ENCODE measurements around the gene KCNK4.

Gene KCNK4

DNA sequence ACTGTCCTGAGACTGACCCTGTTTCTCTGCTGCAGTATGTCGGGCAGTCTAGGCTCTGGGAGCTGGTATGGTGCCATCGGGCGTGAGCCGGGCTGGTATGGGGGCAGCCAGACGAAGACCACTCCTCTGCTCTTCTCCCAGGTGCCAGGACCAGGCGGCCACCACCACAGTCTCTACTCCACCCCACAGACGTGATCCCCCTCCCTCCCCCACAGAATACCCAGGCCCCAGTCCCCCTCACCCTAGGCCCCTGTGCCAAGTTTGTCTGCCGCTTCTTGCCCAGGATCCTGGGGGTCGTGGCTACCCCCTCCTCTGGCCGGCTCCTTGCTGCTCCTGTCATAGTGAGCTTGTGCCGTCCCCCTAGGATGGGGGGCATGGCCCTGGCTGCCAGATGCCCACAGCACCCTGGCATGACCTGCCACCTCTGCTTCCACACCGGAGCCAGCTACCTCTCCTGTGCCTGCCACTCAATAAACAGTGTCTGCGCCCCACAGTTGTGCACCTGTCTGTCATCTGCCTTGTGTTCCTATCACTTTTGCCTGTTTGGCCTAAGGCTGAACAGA, 2.0 kb upstream of the KCNK4 start:
- no peaks in the 10 kb centered on the region for H3K9me3 ChIP-seq
- no peak overlapping the region for H3K4me3 ChIP-seq (ENCODE audit: low read depth in 1 of 2, low read length in 1 of 2)
- TF ChIP-seq, protein P1, sequence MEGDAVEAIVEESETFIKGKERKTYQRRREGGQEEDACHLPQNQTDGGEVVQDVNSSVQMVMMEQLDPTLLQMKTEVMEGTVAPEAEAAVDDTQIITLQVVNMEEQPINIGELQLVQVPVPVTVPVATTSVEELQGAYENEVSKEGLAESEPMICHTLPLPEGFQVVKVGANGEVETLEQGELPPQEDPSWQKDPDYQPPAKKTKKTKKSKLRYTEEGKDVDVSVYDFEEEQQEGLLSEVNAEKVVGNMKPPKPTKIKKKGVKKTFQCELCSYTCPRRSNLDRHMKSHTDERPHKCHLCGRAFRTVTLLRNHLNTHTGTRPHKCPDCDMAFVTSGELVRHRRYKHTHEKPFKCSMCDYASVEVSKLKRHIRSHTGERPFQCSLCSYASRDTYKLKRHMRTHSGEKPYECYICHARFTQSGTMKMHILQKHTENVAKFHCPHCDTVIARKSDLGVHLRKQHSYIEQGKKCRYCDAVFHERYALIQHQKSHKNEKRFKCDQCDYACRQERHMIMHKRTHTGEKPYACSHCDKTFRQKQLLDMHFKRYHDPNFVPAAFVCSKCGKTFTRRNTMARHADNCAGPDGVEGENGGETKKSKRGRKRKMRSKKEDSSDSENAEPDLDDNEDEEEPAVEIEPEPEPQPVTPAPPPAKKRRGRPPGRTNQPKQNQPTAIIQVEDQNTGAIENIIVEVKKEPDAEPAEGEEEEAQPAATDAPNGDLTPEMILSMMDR (IDR thresholded peaks at IDR 0.05) = no peak
- peaks cover 50% of the 10 kb centered on the region for H3K27me3 ChIP-seq
- H3K36me3 ChIP-seq = no peaks in the 10 kb centered on the region
- no peak overlapping the region for H3K27ac ChIP-seq
- peaks cover 10 to 37% of the 10 kb centered on the region in 2 experiments for H3K4me1 ChIP-seq (ENCODE audit: control insufficient read depth in 1 of 2, insufficient read depth in 1 of 2, low read depth in 1 of 2, low read length in 1 of 2)

DNA sequence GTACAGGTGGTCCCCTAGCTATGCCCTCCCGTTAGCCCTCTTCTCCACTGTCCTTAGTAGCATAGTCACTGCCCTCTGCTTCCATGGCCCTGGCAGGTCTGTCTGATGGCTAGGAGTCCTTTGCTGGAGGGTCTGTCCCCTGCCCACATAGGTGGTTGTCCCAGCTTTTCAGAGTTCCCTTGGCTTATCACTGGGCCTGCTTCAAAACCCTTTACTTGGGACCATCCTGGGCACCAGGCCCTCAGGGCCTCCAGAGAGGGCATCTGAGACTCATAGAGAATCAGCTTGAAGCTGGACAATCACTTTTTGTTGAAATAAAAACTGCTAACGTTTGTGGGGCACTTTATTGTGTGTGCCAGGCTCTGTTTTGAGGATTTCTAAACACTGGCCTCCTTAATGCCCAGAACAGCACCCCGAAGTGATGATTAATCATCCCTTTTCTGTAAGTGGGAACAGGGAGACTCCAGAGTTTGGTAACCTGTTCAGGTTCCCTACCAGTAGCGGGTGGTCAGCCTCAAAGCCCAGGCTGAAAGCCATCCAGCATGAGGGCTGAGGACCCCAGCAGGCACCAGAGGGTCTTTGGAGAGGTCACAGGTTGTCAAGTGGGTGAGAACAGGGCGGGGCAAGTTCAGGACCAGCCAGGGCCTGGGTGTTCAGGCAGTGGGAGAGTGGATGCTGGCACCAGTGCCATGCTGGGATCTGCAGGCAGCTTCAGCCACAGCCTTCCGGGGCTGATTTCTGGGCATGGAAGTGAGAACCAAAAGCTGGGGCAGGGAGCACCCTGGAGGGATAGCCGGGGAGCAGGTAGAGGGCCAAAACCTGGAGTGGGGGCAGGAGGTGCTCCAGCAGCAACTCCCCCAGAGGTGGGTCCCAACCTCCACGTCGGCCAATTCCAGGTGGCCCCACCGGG, 495 bp upstream of the KCNK4 start:
- no peak overlapping the region for H3K4me3 ChIP-seq (ENCODE audit: low read depth in 1 of 2, low read length in 1 of 2)
- TF ChIP-seq, protein P1 (IDR thresholded peaks at IDR 0.05) = no peak
- peaks cover 66% of the 10 kb centered on the region for H3K27me3 ChIP-seq
- peaks cover 7 to 29% of the 10 kb centered on the region in 2 experiments for H3K4me1 ChIP-seq (ENCODE audit: control insufficient read depth in 1 of 2, insufficient read depth in 1 of 2, low read depth in 1 of 2, low read length in 1 of 2)
- no peaks in the 10 kb centered on the region for H3K36me3 ChIP-seq
- H3K9me3 ChIP-seq = no peaks in the 10 kb centered on the region
- H3K27ac ChIP-seq = no peak overlapping the region

DNA sequence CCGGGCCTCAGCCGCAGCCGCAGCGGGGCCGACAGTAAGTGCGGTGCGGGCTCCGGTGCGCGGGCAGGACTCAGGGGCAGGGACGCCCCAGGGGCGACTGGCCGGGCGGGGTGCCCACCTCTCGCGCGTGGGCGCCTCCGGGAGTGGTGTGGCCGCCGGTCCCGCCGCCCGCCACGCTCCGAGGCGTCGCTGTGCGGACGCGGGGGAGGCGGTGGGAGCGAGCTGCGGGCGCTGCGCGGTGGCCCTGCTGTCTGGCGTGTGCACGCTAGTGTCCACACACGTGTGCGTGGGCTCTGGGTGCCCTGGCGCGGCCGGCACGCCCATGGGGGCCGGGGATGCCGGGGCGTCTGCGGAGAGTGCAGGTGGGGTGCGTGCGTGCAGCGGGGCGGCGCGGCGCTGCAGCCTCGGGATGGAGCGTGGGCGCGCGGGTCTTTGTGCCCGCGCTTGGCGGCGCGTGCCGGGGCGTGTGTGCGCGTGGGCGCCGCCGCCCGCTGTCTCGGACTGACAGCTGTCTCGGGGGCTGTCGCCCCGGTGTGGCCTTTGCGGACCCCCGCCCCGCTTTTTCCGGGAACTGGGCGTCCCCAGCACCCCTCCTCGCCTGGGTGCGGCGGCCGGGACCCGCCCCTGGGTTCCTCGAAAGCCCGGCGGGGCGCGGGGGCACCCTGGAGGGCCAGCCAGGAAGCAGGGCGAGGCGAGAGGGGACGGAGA, 804 bp downstream of the KCNK4 start:
- Histone ChIP-seq H3K36me3 (no peaks in the 10 kb centered on the region), H3K27me3 (peaks cover 78% of the 10 kb centered on the region), H3K4me1 (ENCODE audit: control insufficient read depth in 1 of 2, insufficient read depth in 1 of 2, low read depth in 1 of 2, low read length in 1 of 2) (peaks cover 0 to 19% of the 10 kb centered on the region in 2 experiments), H3K4me3 (ENCODE audit: low read depth in 1 of 2, low read length in 1 of 2) (peak overlapping the region in 1 of 2 experiments; percentile 14), H3K27ac (no peak overlapping the region), H3K9me3 (no peaks in the 10 kb centered on the region)
- TF ChIP-seq, protein P1 (IDR thresholded peaks at IDR 0.05) = no peak

GRCh38 chr11:64292460-64293254, 1.6 kb downstream of the KCNK4 start:
- Histone ChIP-seq H3K4me1 (ENCODE audit: control insufficient read depth in 1 of 2, insufficient read depth in 1 of 2, low read depth in 1 of 2, low read length in 1 of 2) (peaks cover 0 to 19% of the 10 kb centered on the region in 2 experiments), H3K4me3 (ENCODE audit: low read depth in 1 of 2, low read length in 1 of 2) (peak overlapping the region in 1 of 2 experiments; percentile 14), H3K27me3 (peaks cover 86% of the 10 kb centered on the region), H3K9me3 (no peaks in the 10 kb centered on the region), H3K27ac (no peak overlapping the region), H3K36me3 (no peaks in the 10 kb centered on the region)
- TF ChIP-seq, protein P1 (IDR thresholded peaks at IDR 0.05) = no peak

- Histone ChIP-seq H3K4me1 (ENCODE audit: control insufficient read depth in 1 of 2, insufficient read depth in 1 of 2, low read depth in 1 of 2, low read length in 1 of 2) (peaks cover 4 to 28% of the 10 kb centered on the region in 2 experiments), H3K27me3 (peaks cover 100% of the 10 kb centered on the region), H3K9me3 (no peaks in the 10 kb centered on the region), H3K4me3 (ENCODE audit: low read depth in 1 of 2, low read length in 1 of 2) (no peak overlapping the region), H3K36me3 (no peaks in the 10 kb centered on the region), H3K27ac (no peak overlapping the region)
- TF ChIP-seq, protein P1 (IDR thresholded peaks at IDR 0.05) = no peak
These were observed 3.7 kb downstream of the KCNK4 start for GRCh38 chr11:64294774-64295173.
